SK-N-MC (cell line): ENCODE data around the gene SRSF12.

Source experiments
- EZH2 ChIP-seq: fragments of 200-600 bp; sonication (generic); IDR thresholded peaks from one replicate; pipeline ENCODE4 v1.6.1; 2017; ENCODE audit warnings: antibody characterized with exemption
- POLR2AphosphoS5 ChIP-seq: IDR thresholded peaks from 2 replicates; pipeline ENCODE4 v1.6.1; 2012; ENCODE audit warnings: mild to moderate bottlenecking, low read depth, low read length, borderline replicate concordance

- TF ChIP-seq POLR2AphosphoS5 (no peak), EZH2 (no peak)
Observed at GRCh38 chr6:89068695-89069094, 49.2 kb downstream of the SRSF12 start.
